Head of caudate nucleus (tissue), 42 donors: ENCODE measurements around the gene TNRC6C.
"Not testable (repeated sequence)": the region's sequence is repeated elsewhere in the genome, so short reads cannot be mapped to it uniquely, and the experiment has no call there.

ENCODE experiments used
- DNase-seq, 42 donors: peaks; one replicate each; pipeline versions ENCODE4 v3.0.0 to v3.0.0-alpha.2; 2020 to 2021; ENCODE audit warnings: mixed read lengths in 7 of 42
- intact Hi-C: fragments of 100-400 bp; cut with DNase I; formaldehyde crosslinking; loops from one replicate; pipeline ENCODE4 v1.15.0; 2022

Gene TNRC6C

GRCh38 chr17:78133971-78134898 is 175.7 kb downstream of the TNRC6C start:
- DNase-seq, result peak in 30 of 42 donors; percentile 47 to 87 (median 60)
- intact Hi-C loops, result no loop called here

GRCh38 chr17:78134899-78135385 is 176.4 kb downstream of the TNRC6C start:
- intact Hi-C loops, result no loop called here
- DNase-seq, result no peak

GRCh38 chr17:78135858-78136500 is 177.5 kb downstream of the TNRC6C start:
- DNase-seq, result no peak
- intact Hi-C loops, result no loop called here

- intact Hi-C loops, result no loop called here
- DNase-seq, result peak in 1 of 42 donors; percentile 37
Measured at GRCh38 chr17:78137392-78138203, 179.1 kb downstream of the TNRC6C start.

GRCh38 chr17:78138204-78139060 is 179.9 kb downstream of the TNRC6C start:
- no peak for DNase-seq
- intact Hi-C loops, result no loop called here

- DNase-seq, intact Hi-C loops: not testable (repeated sequence)
Measured at GRCh38 chr17:78139861-78140168, 181.3 kb downstream of the TNRC6C start.

GRCh38 chr17:78140169-78141051 is 181.9 kb downstream of the TNRC6C start:
- intact Hi-C loops, result no loop called here
- DNase-seq, result peak in 33 of 42 donors; percentile 33 to 75 (median 52)

- no peak for DNase-seq
- intact Hi-C loops, result no loop called here
Measured at GRCh38 chr17:78141437-78142118, 183.1 kb downstream of the TNRC6C start.

- no peak for DNase-seq
- intact Hi-C loops, result no loop called here
Measured at GRCh38 chr17:78142119-78142861, 183.8 kb downstream of the TNRC6C start.

- DNase-seq, result no peak
- intact Hi-C loops, result no loop called here
Measured at GRCh38 chr17:78143214-78144146, 185.0 kb downstream of the TNRC6C start.

- intact Hi-C loops, result no loop called here
- peak in 41 of 42 donors; percentile 43 to 88 (median 75) for DNase-seq
Measured at GRCh38 chr17:78144147-78144719, 185.7 kb downstream of the TNRC6C start.

GRCh38 chr17:78144736-78145641 is 186.5 kb downstream of the TNRC6C start:
- intact Hi-C loops, result no loop called here
- DNase-seq, result peak in 39 of 42 donors; percentile 29 to 84 (median 61)

- DNase-seq, result no peak
Measured at GRCh38 chr17:78146471-78146869, 188.0 kb downstream of the TNRC6C start.

GRCh38 chr17:78146881-78147280 is 188.4 kb downstream of the TNRC6C start:
- no peak for DNase-seq
- intact Hi-C loops, result no loop called here

More at GRCh38 chr17:78146471-78146869, 188.0 kb downstream of the TNRC6C start:
- intact Hi-C loops, result no loop called here
